Mucosa of descending colon (tissue), 3 donors: ENCODE results near the gene ZNF296. TPM values are rescaled to one million over a fixed set of nuclear protein-coding genes. Genes with fewer than 3 reads are reported as not detected.

Experiments used
- ATAC-seq: fragments of 200-7000 bp; cut with Tn5 transposase; one replicate; pipeline ENCODE4 v1.9.1; 2020; ENCODE audit warnings: mild to moderate bottlenecking, moderate library complexity
- DNase-seq, 3 donors: peaks; one replicate each; pipeline ENCODE4 v3.0.0-alpha.2; 2020
- H3K36me3 ChIP-seq: fragments of 200-600 bp; one replicate; pipeline ENCODE4 v1.8.0; 2021; ENCODE audit warnings: low read depth, mild to moderate bottlenecking
- H3K4me1 ChIP-seq: fragments of 200-600 bp; one replicate; pipeline ENCODE4 v1.8.0; 2021; ENCODE audit warnings: low read depth, mild to moderate bottlenecking
- H3K4me3 ChIP-seq: fragments of 200-600 bp; one replicate; pipeline ENCODE4 v1.8.0; 2021; ENCODE audit warnings: mild to moderate bottlenecking
- H3K9me3 ChIP-seq: fragments of 200-600 bp; one replicate; pipeline ENCODE4 v1.8.0; 2021; ENCODE audit warnings: mild to moderate bottlenecking
- intact Hi-C, 2 donors: fragments of 100-400 bp; cut with DNase I in 1 of 2; cut with micrococcal nuclease in 1 of 2; formaldehyde crosslinking; loops; one replicate each; pipeline versions ENCODE4 v1.11.0 to v1.11.1; 2022; cut with DNase I, micrococcal nuclease
- long read RNA-seq, 2 donors: library from polyadenylated mRNA; unstranded; transcript quantifications; one replicate each; pipeline ENCODE4 v2.0.0, GENCODE V29; 2019 to 2021
- total RNA-seq, 3 donors: library from RNA; stranded (reverse); fragmentation: NEBNext Ultra II Directional in 2 of 3; extraction: Animal tissue kit (Norgen Biotek cat#: 25700) in 2 of 3; gene quantifications; one replicate each; pipeline versions ENCODE4 v1.2.1 to v1.2.4, GENCODE V29; 2021 to 2023
- TF ChIP-seq, protein P1 (sequence below): fragments of 200-600 bp; IDR thresholded peaks from one replicate; pipeline ENCODE4 v1.8.0; 2022; ENCODE audit warnings: antibody characterized with exemption, mild to moderate bottlenecking
- donor health status: DM: no; HTN: no; CAD: no; lungs with moderate emphysema.
- donor health status: DM: no; HTN: no; CAD: no.
- donor health status: DM: no; HTN: yes; CAD: no.

The ZNF296 gene
- total RNA-seq, result 1 to 10 TPM; 2.8 to 5.0 (median 4.9) TPM
- long read RNA-seq, donor 1, transcript ZNF296-201 (3 exons, 1,744 nt), result major isoform, 6 of 6 reads
- long read RNA-seq, donor 1, partial matches to known transcripts, result 0 of 6 reads
- long read RNA-seq, donor 1, other reads (novel, unspliced or antisense), result 0 of 6 reads
- long read RNA-seq, donor 2, partial matches to known transcripts, result 0 of 3 reads
- long read RNA-seq, donor 2, other reads (novel, unspliced or antisense), result 0 of 3 reads

DNA sequence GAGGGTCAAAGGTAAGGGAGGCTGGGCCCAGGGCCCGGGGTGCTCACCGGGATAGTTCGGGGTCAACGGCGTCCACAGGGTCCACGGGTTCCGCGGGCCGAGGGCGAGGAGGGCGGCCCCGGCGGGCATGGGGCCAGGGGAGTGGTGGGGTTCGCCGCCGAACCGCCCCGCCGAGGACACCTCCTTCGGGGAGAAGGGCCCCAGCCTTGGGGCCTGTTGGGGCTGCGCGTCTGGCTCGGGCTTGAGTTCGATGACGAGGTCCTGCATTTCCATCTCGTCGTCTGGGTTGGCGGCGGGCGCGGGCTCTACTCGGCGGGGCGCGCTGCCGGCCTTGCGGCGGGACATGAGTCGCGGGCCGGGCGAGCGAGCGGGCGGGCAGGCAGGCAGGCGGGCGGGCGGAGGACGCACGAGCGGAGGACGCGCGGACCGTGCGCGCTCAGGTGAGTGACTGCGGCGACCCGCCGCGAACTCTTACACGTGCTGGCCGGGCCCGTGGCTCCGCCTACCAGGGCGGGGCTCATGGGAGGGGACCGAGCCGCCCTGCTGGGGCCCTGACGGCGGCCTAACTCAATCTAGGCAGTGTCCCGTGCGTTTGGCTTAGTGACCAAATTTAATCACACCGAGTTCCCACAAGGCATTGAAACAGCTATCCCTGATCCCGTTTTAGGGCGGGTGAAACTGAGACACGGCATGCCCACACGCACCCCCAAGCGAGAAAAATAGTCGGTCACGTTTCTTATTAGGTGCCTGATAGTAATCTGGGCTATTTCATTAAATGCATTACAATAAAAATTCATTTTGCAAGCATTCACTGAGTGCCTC lies at the start of gene ZNF296:
ZNF296 (minus strand) TSS at position 450 of the 822 bp plus-strand sequence; CDS start at position 345, 105 bp downstream.
- H3K4me1 ChIP-seq, result peaks cover 23% of the 10 kb centered on the region
- peak; percentile 81 for ATAC-seq
- peak; percentile 93 to 94 (median 94) for DNase-seq
- peaks cover 9% of the 10 kb centered on the region for H3K36me3 ChIP-seq
- H3K4me3 ChIP-seq, result peak within 1 kb of the TSS; percentile 39
- no peaks in the 10 kb centered on the region for H3K9me3 ChIP-seq
- TF ChIP-seq, protein P1, sequence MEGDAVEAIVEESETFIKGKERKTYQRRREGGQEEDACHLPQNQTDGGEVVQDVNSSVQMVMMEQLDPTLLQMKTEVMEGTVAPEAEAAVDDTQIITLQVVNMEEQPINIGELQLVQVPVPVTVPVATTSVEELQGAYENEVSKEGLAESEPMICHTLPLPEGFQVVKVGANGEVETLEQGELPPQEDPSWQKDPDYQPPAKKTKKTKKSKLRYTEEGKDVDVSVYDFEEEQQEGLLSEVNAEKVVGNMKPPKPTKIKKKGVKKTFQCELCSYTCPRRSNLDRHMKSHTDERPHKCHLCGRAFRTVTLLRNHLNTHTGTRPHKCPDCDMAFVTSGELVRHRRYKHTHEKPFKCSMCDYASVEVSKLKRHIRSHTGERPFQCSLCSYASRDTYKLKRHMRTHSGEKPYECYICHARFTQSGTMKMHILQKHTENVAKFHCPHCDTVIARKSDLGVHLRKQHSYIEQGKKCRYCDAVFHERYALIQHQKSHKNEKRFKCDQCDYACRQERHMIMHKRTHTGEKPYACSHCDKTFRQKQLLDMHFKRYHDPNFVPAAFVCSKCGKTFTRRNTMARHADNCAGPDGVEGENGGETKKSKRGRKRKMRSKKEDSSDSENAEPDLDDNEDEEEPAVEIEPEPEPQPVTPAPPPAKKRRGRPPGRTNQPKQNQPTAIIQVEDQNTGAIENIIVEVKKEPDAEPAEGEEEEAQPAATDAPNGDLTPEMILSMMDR, result no peak
- intact Hi-C loops, result no loop called here

GRCh38 chr19:45125360-45125759 lies 49.1 kb upstream of the ZNF296 start:
- H3K4me3 ChIP-seq, result no peak overlapping the region
- DNase-seq (no peak), ATAC-seq (no peak)
- intact Hi-C loops, result no loop called here
- no peaks in the 10 kb centered on the region for H3K9me3 ChIP-seq
- TF ChIP-seq, protein P1, result no peak
- H3K36me3 ChIP-seq, result no peaks in the 10 kb centered on the region
- peaks cover 12% of the 10 kb centered on the region for H3K4me1 ChIP-seq

- no peak for ATAC-seq
- no peak for DNase-seq
- Histone ChIP-seq H3K4me3 (no peak overlapping the region), H3K9me3 (no peaks in the 10 kb centered on the region), H3K4me1 (peaks cover 18% of the 10 kb centered on the region), H3K36me3 (no peaks in the 10 kb centered on the region)
- intact Hi-C loops, result no loop called here
- TF ChIP-seq, protein P1, result no peak
These were observed 47.7 kb upstream of the ZNF296 start for GRCh38 chr19:45124021-45124420.

GRCh38 chr19:45123440-45123850 lies 47.2 kb upstream of the ZNF296 start:
- Histone ChIP-seq H3K36me3 (no peaks in the 10 kb centered on the region), H3K4me3 (no peak overlapping the region), H3K4me1 (peaks cover 24% of the 10 kb centered on the region), H3K9me3 (no peaks in the 10 kb centered on the region)
- TF ChIP-seq, protein P1, result no peak
- ATAC-seq, result no peak
- intact Hi-C loops, result no loop called here
- peak in 1 of 3 donors; percentile 34 for DNase-seq

- Histone ChIP-seq H3K4me1 (peaks cover 30% of the 10 kb centered on the region), H3K4me3 (no peak overlapping the region), H3K36me3 (no peaks in the 10 kb centered on the region), H3K9me3 (no peaks in the 10 kb centered on the region)
- TF ChIP-seq, protein P1, result no peak
- intact Hi-C loops, result no loop called here
- ATAC-seq (no peak), DNase-seq (no peak)
These were observed 46.6 kb upstream of the ZNF296 start for GRCh38 chr19:45122832-45123231.
